Tibial artery (tissue), 4 donors: ENCODE data around the gene GBA2.

Source experiments
- DNase-seq, 2 donors: peaks; one replicate each; pipeline ENCODE4 v3.0.0-alpha.2; 2019
- H3K27ac ChIP-seq, 2 donors: fragments of 200-600 bp; sonication (generic) in 1 of 2; 1 replicate in 1 of 2; 2 replicates in 1 of 2; pipeline ENCODE4 v1.5.1; 2018 to 2019; ENCODE audit warnings: mild to moderate bottlenecking in 1 of 2
- H3K27me3 ChIP-seq, 2 donors: fragments of 200-600 bp; sonication (generic) in 1 of 2; one replicate each; pipeline versions ENCODE4 v1.5.1 to v1.6.0; 2016 to 2019
- H3K36me3 ChIP-seq, 3 donors: fragments of 200-600 bp; sonication (generic) in 2 of 3; one replicate each; pipeline ENCODE4 v1.5.1; 2016 to 2019; ENCODE audit warnings: mild to moderate bottlenecking in 2 of 3
- H3K4me1 ChIP-seq, 4 donors: fragments of 200-600 bp; sonication (generic) in 2 of 4; 1 replicate in 3 of 4; 2 replicates in 1 of 4; pipeline ENCODE4 v1.5.1; 2016 to 2019
- H3K4me3 ChIP-seq, 2 donors: fragments of 200-600 bp; sonication (generic) in 1 of 2; 1 replicate in 1 of 2; 2 replicates in 1 of 2; pipeline ENCODE4 v1.5.1; 2018 to 2019; ENCODE audit warnings: mild to moderate bottlenecking in 2 of 2
- H3K9me3 ChIP-seq, 3 donors: fragments of 200-600 bp; sonication (generic) in 1 of 3; one replicate each; pipeline ENCODE4 v1.5.1; 2016 to 2019
- intact Hi-C: fragments of 100-400 bp; cut with DNase I; formaldehyde crosslinking; loops from one replicate; pipeline ENCODE4 v1.15.0; 2023; ENCODE audit warnings: low total_unique reads
- TF ChIP-seq, protein P1 (sequence below), 2 experiments: fragments of 200-600 bp in 1 of 2; fragments of 450-650 bp in 1 of 2; IDR thresholded peaks; one replicate each; pipeline ENCODE4 v1.5.1; 2017 to 2019; ENCODE audit warnings: antibody characterized with exemption in 2 of 2, mild to moderate bottlenecking in 1 of 2, moderate library complexity in 1 of 2

The GBA2 gene

DNA sequence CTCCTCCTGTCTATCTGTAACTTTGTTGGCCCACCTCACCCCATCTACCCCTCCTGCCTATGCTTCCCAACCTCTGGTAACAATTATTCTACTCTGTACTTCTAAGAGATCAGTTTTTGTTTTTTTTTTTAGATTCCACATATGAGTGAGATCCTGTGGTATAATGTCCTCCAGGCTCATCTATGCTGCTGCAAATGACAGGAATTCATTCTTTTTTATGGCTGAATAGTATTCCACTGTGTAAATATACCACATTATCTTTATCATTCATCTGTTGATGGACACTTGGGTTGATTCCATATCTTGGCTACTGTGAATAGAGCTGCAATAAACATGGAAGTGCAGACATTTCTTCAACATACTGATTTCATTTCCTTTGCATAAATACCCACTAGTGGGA is 34.4 kb upstream of the GBA2 start:
- Histone ChIP-seq H3K27ac (no peak overlapping the region), H3K4me1 (no peaks in the 10 kb centered on the region), H3K36me3 (no peaks in the 10 kb centered on the region), H3K27me3 (no peaks in the 10 kb centered on the region), H3K9me3 (no peaks in the 10 kb centered on the region), H3K4me3 (no peak overlapping the region)
- no peak for DNase-seq
- TF ChIP-seq, protein P1, sequence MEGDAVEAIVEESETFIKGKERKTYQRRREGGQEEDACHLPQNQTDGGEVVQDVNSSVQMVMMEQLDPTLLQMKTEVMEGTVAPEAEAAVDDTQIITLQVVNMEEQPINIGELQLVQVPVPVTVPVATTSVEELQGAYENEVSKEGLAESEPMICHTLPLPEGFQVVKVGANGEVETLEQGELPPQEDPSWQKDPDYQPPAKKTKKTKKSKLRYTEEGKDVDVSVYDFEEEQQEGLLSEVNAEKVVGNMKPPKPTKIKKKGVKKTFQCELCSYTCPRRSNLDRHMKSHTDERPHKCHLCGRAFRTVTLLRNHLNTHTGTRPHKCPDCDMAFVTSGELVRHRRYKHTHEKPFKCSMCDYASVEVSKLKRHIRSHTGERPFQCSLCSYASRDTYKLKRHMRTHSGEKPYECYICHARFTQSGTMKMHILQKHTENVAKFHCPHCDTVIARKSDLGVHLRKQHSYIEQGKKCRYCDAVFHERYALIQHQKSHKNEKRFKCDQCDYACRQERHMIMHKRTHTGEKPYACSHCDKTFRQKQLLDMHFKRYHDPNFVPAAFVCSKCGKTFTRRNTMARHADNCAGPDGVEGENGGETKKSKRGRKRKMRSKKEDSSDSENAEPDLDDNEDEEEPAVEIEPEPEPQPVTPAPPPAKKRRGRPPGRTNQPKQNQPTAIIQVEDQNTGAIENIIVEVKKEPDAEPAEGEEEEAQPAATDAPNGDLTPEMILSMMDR (IDR thresholded peaks at IDR 0.05): no peak
- intact Hi-C loops: no loop called here

DNA sequence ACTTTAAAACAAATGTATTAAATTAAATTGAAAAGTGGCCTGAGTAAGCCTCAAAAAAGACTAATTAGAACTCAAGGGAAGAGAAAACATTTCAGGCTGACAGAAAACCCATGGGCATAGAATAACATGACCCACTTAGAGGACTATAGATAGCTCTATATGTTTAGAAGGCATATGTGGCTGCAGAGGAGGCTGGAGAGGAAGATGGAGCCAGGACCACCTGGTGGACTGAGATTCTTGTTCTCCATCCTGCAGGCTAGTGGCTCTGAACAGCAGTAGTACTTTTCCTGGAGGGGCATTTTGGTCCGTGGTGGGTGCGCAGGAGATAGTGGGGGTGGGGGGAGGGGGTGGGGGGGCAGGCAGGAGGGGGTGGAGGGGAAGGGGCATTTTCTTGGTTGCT is 32.0 kb upstream of the GBA2 start:
- intact Hi-C loops: no loop called here
- DNase-seq: no peak
- no peaks in the 10 kb centered on the region for H3K9me3 ChIP-seq

DNA sequence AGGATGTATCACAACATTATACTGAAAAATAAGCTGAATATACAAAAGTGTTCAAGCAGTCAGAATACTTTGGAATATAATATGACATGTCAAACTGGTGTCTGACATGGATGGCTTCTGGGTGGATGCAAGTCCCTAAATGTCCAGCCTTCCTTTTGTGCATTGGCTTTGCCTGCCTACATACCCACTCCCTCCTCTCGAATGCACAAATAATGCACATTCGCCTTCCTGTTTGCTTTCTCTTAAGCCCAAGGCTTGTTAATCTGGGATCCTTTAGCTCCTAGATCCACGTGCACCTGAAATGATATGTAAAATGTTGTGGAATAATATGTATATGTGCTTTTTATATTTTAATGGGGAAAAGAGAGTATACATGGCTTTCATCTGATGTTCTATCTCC is 29.5 kb upstream of the GBA2 start:
- DNase-seq: no peak
- TF ChIP-seq, protein P1 (IDR thresholded peaks at IDR 0.05): no peak
- intact Hi-C loops: no loop called here
- H3K27me3 ChIP-seq: no peaks in the 10 kb centered on the region
- no peak overlapping the region for H3K4me3 ChIP-seq
- H3K4me1 ChIP-seq: no peaks in the 10 kb centered on the region
- no peak overlapping the region for H3K27ac ChIP-seq
- no peaks in the 10 kb centered on the region for H3K36me3 ChIP-seq
- no peaks in the 10 kb centered on the region for H3K9me3 ChIP-seq

More for the DNA sequence above, 32.0 kb upstream of the GBA2 start:
- TF ChIP-seq, protein P1 (IDR thresholded peaks at IDR 0.05): no peak
- Histone ChIP-seq H3K27me3 (no peaks in the 10 kb centered on the region), H3K4me1 (no peaks in the 10 kb centered on the region), H3K27ac (no peak overlapping the region), H3K4me3 (no peak overlapping the region), H3K36me3 (no peaks in the 10 kb centered on the region)

DNA sequence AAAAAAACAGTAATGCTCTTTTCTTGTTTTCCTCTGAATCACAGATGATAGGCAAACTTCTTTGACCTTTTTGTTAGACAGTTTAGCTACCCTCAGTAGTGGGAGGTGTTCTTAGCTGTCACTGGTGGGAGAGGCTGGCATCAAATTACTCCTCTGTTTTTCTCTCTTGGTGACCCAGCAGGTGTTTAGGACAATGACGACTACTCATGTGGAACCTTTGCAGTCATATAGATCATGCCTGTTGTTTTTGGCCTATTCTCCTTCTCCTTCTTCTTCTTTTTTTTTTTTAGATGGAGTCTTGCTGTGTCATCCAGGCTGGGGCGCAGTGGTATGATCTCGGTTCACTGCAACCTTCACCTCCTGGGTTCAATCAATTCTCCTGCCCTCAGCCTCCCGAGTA is 27.0 kb upstream of the GBA2 start:
- H3K27me3 ChIP-seq: no peaks in the 10 kb centered on the region
- DNase-seq: no peak
- intact Hi-C loops: no loop called here
- no peaks in the 10 kb centered on the region for H3K9me3 ChIP-seq
- H3K27ac ChIP-seq: no peak overlapping the region
- TF ChIP-seq, protein P1 (IDR thresholded peaks at IDR 0.05): no peak
- H3K36me3 ChIP-seq: no peaks in the 10 kb centered on the region
- peaks cover 0 to 11% (median 10%) of the 10 kb centered on the region in 4 donors for H3K4me1 ChIP-seq
- H3K4me3 ChIP-seq: no peak overlapping the region

DNA sequence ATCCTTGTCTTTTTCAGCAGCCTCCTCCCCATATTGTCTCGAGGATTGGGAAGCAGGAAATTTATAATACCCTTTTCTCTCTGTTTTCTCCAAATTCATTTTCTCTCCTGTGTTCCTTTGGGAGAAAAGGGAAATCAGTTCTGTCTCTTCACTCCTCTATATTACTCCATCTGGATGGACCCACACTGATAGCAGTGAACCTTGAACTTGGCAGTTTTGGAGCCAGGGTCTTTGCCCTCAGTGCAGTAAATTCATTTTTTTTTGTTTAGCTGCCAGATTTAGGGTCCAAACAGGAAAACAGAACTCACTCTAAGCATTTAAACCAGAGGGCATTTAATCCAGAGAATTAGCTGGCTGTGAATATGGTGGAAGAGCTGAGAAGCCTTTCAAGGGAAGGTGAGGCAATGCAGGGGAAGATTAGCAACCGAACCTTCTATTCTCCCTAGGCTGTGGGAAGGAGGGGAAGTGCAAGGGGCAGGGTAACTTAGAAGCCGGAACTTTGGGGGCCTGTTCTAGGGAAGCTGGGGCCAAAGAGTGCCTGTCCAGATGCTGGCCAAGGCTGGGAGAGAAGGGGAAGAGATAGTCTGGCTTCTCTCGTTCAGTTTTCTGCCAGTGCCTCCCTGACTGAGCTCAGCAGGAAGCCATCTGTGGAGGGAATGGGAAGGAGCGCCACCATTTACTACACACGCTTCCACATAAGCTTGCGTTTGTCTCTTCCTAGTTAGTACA is 26.0 kb upstream of the GBA2 start:
- TF ChIP-seq, protein P1 (IDR thresholded peaks at IDR 0.05): no peak
- no peak overlapping the region for H3K27ac ChIP-seq

More for the DNA sequence above, 26.0 kb upstream of the GBA2 start:
- peak in 1 of 2 donors; percentile 34 for DNase-seq
- no peak overlapping the region for H3K4me3 ChIP-seq
- H3K9me3 ChIP-seq: no peaks in the 10 kb centered on the region
- H3K27me3 ChIP-seq: no peaks in the 10 kb centered on the region
- intact Hi-C loops: no loop called here
- peaks cover 0 to 20% (median 18%) of the 10 kb centered on the region in 4 donors for H3K4me1 ChIP-seq
- H3K36me3 ChIP-seq: no peaks in the 10 kb centered on the region
